ENCODE results near the gene AP5S1. TPM values are rescaled to one million over a fixed set of nuclear protein-coding genes. Genes with fewer than 3 reads are reported as not detected.

The AP5S1 gene
- total and polyA plus RNA-seq, 2 of the 13 experiments (the other 11 are each of a cell fraction or from before 2014, with no cell fraction given) = 7.9 to 23.2 TPM

GRCh38 chr20:3843490-3843889 is 23.1 kb downstream of the AP5S1 start (continued):
- TF ChIP-seq ZBTB46 (CRISPR knock-in tag; IDR thresholded peaks at IDR 0.05; ENCODE audit: borderline replicate concordance) = no peak
- peak; percentile 88 for TF ChIP-seq XRCC5 (optimal IDR thresholded peaks at IDR 0.05; ENCODE audit: low read length)
- no peak for TF ChIP-seq PAWR (CRISPR knock-in tag; IDR thresholded peaks at IDR 0.05; ENCODE audit: borderline replicate concordance)
- TF ChIP-seq KLF15 (CRISPR knock-in tag; IDR thresholded peaks at IDR 0.05; ENCODE audit: borderline replicate concordance) = no peak
- no peak for TF ChIP-seq ZBTB44 (CRISPR knock-in tag; IDR thresholded peaks at IDR 0.05)
- TF ChIP-seq DMAP1 (CRISPR knock-in tag; IDR thresholded peaks at IDR 0.05) = no peak; the same call in 1 of the 2 replicates
- TF ChIP-seq TEAD3 (CRISPR knock-in tag; optimal IDR thresholded peaks at IDR 0.05; ENCODE audit: borderline replicate concordance) = no peak
- no peak for TF ChIP-seq TSC22D2 (CRISPR knock-in tag; IDR thresholded peaks at IDR 0.05; ENCODE audit: borderline replicate concordance)
- TF ChIP-seq AHDC1 (CRISPR knock-in tag; IDR thresholded peaks at IDR 0.05; ENCODE audit: borderline replicate concordance) = no peak
- TF ChIP-seq ZUFSP (CRISPR knock-in tag; IDR thresholded peaks at IDR 0.05; ENCODE audit: borderline replicate concordance) = no peak
- no peak for TF ChIP-seq ARNTL (CRISPR knock-in tag; IDR thresholded peaks at IDR 0.05)
- TF ChIP-seq PPARG (CRISPR knock-in tag; conservative IDR thresholded peaks at IDR 0.05) = peak; percentile 47; the same call in 1 of the 2 replicates
- no peak for TF ChIP-seq ZNF367 (CRISPR knock-in tag; IDR thresholded peaks at IDR 0.05; ENCODE audit: borderline replicate concordance)
- no peak for TF ChIP-seq REL (CRISPR knock-in tag; conservative IDR thresholded peaks at IDR 0.05)
- no peak for TF ChIP-seq ZNF326 (CRISPR knock-in tag; IDR thresholded peaks at IDR 0.05; ENCODE audit: borderline replicate concordance)
- TF ChIP-seq MED13 (CRISPR knock-in tag; IDR thresholded peaks at IDR 0.05) = no peak
- TF ChIP-seq HHEX (CRISPR knock-in tag; IDR thresholded peaks at IDR 0.05) = no peak
- no peak for TF ChIP-seq RBM22 (optimal IDR thresholded peaks at IDR 0.05; ENCODE audit: low read length)
- TF ChIP-seq ZBTB37 (CRISPR knock-in tag; IDR thresholded peaks at IDR 0.05) = no peak

Data from HepG2 (cell line).